MM.1S (cell line): ENCODE results near the gene TENM4.

ENCODE experiments used
- DNase-seq: peaks from one replicate; pipeline ENCODE4 v3.0.0-alpha.2; 2015
- H2AFZ ChIP-seq: fragments of 300-600 bp; sonication (generic); 2 replicates; pipeline ENCODE4 v1.6.0; 2016; ENCODE audit warnings: antibody characterized with exemption, low read length
- H3F3A ChIP-seq: fragments of 300-600 bp; sonication (generic); 2 replicates; pipeline ENCODE4 v1.6.1; 2016; ENCODE audit warnings: mild to moderate bottlenecking, antibody characterized with exemption, low read length, moderate library complexity, mixed read lengths; ENCODE audit not compliant: insufficient read depth
- H3K27ac ChIP-seq: fragments of 300-600 bp; sonication (generic); 2 replicates; pipeline ENCODE4 v1.5.1; 2016; ENCODE audit warnings: mild to moderate bottlenecking, low read length
- H3K27me3 ChIP-seq: fragments of 300-600 bp; sonication (generic); replicated peaks from 2 replicates; pipeline ENCODE4 v1.6.0; 2016; ENCODE audit warnings: low read length; ENCODE audit not compliant: insufficient read depth
- H3K36me3 ChIP-seq: fragments of 300-600 bp; sonication (generic); replicated peaks from 2 replicates; pipeline ENCODE4 v1.6.1; 2016; ENCODE audit warnings: mild to moderate bottlenecking, low read length, mixed read lengths; ENCODE audit not compliant: insufficient read depth
- H3K4me1 ChIP-seq: fragments of 300-600 bp; sonication (generic); 2 replicates; pipeline ENCODE4 v1.6.1; 2016; ENCODE audit warnings: low read length, mixed read lengths
- H3K4me2 ChIP-seq: fragments of 300-600 bp; sonication (generic); 2 replicates; pipeline ENCODE4 v1.6.0; 2016; ENCODE audit warnings: low read depth, low read length
- H3K4me3 ChIP-seq: fragments of 300-600 bp; sonication (generic); 2 replicates; pipeline ENCODE4 v1.5.1; 2016; ENCODE audit warnings: low read length, mixed read lengths
- H3K79me2 ChIP-seq: fragments of 300-600 bp; sonication (generic); 2 replicates; pipeline ENCODE4 v1.6.1; 2016; ENCODE audit warnings: mixed run types, low read length, mixed read lengths
- H3K9ac ChIP-seq: fragments of 300-600 bp; sonication (generic); 2 replicates; pipeline ENCODE4 v1.6.1; 2016; ENCODE audit warnings: low read length, mixed read lengths
- H3K9me2 ChIP-seq: fragments of 300-600 bp; sonication (generic); replicated peaks from 2 replicates; pipeline ENCODE4 v1.6.1; 2016; ENCODE audit warnings: mild to moderate bottlenecking, low read length, mixed read lengths; ENCODE audit not compliant: insufficient read depth
- H3K9me3 ChIP-seq: fragments of 300-600 bp; sonication (generic); replicated peaks from 2 replicates; pipeline ENCODE4 v1.6.1; 2016; ENCODE audit warnings: mild to moderate bottlenecking, low read length, mixed read lengths; ENCODE audit not compliant: insufficient read depth
- H4K20me1 ChIP-seq: fragments of 300-600 bp; sonication (generic); 2 replicates; pipeline ENCODE4 v1.6.1; 2016; ENCODE audit warnings: mild to moderate bottlenecking, low read length, moderate library complexity, mixed read lengths; ENCODE audit not compliant: insufficient read depth
- EZH2 ChIP-seq: fragments of 300-600 bp; sonication (generic); optimal IDR thresholded peaks from 2 replicates; pipeline ENCODE3; 2017; ENCODE audit warnings: low read depth, mild to moderate bottlenecking, antibody characterized with exemption, low read length, mixed read lengths
- EZH2phosphoT487 ChIP-seq: fragments of 300-600 bp; sonication (generic); IDR thresholded peaks from 2 replicates; pipeline ENCODE4 v1.6.1; 2018; ENCODE audit warnings: antibody characterized with exemption, low read length
- TF ChIP-seq, protein P1 (sequence below): fragments of 300-600 bp; sonication (generic); IDR thresholded peaks from 2 replicates; pipeline ENCODE4 v1.5.1; 2016; ENCODE audit warnings: antibody characterized with exemption, low read length, mixed read lengths

The TENM4 gene

DNA sequence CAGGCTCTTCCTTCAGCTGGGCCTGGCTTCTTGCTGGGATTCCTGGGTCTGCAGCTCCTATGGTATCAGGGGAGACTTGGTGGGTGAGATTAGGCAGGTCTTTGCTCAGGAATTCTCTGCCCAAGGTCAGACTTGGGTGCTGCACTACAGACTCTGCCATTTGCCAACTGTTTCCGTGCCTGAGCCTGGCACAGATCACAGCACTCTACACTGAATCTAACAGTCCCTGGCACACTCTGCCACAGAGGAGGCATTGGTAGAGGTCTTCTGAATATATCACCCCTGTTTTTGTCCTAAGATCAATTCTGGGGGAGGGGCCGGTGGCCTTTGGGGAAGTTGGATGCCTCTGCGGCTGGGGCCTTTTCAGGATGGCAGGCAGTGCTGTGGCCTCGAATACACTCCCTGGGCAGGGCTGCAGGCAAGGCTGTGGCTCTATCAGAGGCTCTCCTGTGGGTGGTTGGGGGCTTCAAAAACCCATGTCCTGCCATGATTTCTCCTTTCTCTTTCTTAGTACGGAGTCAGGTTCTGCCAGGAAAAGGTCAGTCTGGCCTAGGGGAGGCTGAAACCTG lies 751.2 kb downstream of the TENM4 start:
- TF ChIP-seq, protein P1, sequence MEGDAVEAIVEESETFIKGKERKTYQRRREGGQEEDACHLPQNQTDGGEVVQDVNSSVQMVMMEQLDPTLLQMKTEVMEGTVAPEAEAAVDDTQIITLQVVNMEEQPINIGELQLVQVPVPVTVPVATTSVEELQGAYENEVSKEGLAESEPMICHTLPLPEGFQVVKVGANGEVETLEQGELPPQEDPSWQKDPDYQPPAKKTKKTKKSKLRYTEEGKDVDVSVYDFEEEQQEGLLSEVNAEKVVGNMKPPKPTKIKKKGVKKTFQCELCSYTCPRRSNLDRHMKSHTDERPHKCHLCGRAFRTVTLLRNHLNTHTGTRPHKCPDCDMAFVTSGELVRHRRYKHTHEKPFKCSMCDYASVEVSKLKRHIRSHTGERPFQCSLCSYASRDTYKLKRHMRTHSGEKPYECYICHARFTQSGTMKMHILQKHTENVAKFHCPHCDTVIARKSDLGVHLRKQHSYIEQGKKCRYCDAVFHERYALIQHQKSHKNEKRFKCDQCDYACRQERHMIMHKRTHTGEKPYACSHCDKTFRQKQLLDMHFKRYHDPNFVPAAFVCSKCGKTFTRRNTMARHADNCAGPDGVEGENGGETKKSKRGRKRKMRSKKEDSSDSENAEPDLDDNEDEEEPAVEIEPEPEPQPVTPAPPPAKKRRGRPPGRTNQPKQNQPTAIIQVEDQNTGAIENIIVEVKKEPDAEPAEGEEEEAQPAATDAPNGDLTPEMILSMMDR = no peak
- TF ChIP-seq EZH2 = no peak
- TF ChIP-seq EZH2phosphoT487 = no peak
- Histone ChIP-seq H3K36me3 (no peaks in the 10 kb centered on the region), H3F3A (no peaks in the 10 kb centered on the region), H3K4me2 (no peak overlapping the region), H4K20me1 (no peaks in the 10 kb centered on the region), H3K27ac (no peak overlapping the region), H3K9me3 (no peaks in the 10 kb centered on the region), H3K4me1 (no peaks in the 10 kb centered on the region), H3K4me3 (no peak overlapping the region), H3K9ac (no peak overlapping the region), H3K9me2 (no peaks in the 10 kb centered on the region), H3K27me3 (no peaks in the 10 kb centered on the region), H3K79me2 (no peaks in the 10 kb centered on the region), H2AFZ (no peak overlapping the region)
- no peak for DNase-seq

GRCh38 chr11:78689101-78689500 lies 751.7 kb downstream of the TENM4 start:
- Histone ChIP-seq H4K20me1 (no peaks in the 10 kb centered on the region), H3K9ac (no peak overlapping the region), H3K27me3 (no peaks in the 10 kb centered on the region), H3K36me3 (no peaks in the 10 kb centered on the region), H3K9me2 (no peaks in the 10 kb centered on the region), H3F3A (no peaks in the 10 kb centered on the region), H3K27ac (no peak overlapping the region), H3K9me3 (no peaks in the 10 kb centered on the region), H3K4me2 (no peak overlapping the region), H3K4me1 (no peaks in the 10 kb centered on the region), H3K79me2 (no peaks in the 10 kb centered on the region), H2AFZ (no peak overlapping the region), H3K4me3 (no peak overlapping the region)
- TF ChIP-seq EZH2phosphoT487 (no peak), EZH2 (no peak)
- TF ChIP-seq, protein P1 = no peak
- no peak for DNase-seq

GRCh38 chr11:78688460-78688859 lies 752.4 kb downstream of the TENM4 start:
- H3K9ac ChIP-seq = no peak overlapping the region
- TF ChIP-seq, protein P1 = no peak
- TF ChIP-seq EZH2phosphoT487 = no peak
- H3K27me3 ChIP-seq = no peaks in the 10 kb centered on the region
- no peaks in the 10 kb centered on the region for H3K36me3 ChIP-seq
- H3K9me3 ChIP-seq = no peaks in the 10 kb centered on the region
- DNase-seq = no peak
- no peak overlapping the region for H3K27ac ChIP-seq
- H3F3A ChIP-seq = no peaks in the 10 kb centered on the region
- H3K4me1 ChIP-seq = no peaks in the 10 kb centered on the region
- no peaks in the 10 kb centered on the region for H4K20me1 ChIP-seq
- no peaks in the 10 kb centered on the region for H3K9me2 ChIP-seq
- no peak overlapping the region for H3K4me3 ChIP-seq
- no peak overlapping the region for H3K4me2 ChIP-seq
- H3K79me2 ChIP-seq = no peaks in the 10 kb centered on the region
- H2AFZ ChIP-seq = no peak overlapping the region
